B cell (primary cell): ENCODE measurements around the gene NRDC. TPM values are rescaled to one million over a fixed set of nuclear protein-coding genes. Genes with fewer than 3 reads are reported as not detected.

Experiments used
- ATAC-seq: fragments of 200-7000 bp; cut with Tn5 transposase; one replicate; pipeline ENCODE4 v1.10.0; 2021; ENCODE audit warnings: low read depth, mild to moderate bottlenecking, moderate number of reproducible peaks, moderate library complexity
- CTCF ChIA-PET: fragments of 350-600 bp; sonication (Branson Sonifier 250); formaldehyde crosslinking; loops from one replicate; lab custom pipeline; 2021; ENCODE audit warnings: antibody characterized with exemption, inconsistent platforms; lab: Charles Lee
- POLR2A ChIA-PET: fragments of 350-600 bp; sonication (Branson Sonifier 250); formaldehyde crosslinking; loops from one replicate; lab custom pipeline; 2021; ENCODE audit warnings: antibody characterized with exemption; lab: Charles Lee
- DNase-seq: peaks from one replicate; pipeline ENCODE4 v3.0.0; 2013
- H2AFZ ChIP-seq: 2 replicates; pipeline ENCODE4 v1.6.1; 2012; ENCODE audit warnings: mild to moderate bottlenecking, low read depth, low read length; ENCODE audit not compliant: insufficient read depth, poor library complexity, severe bottlenecking
- H3K27ac ChIP-seq, 2 donors: 1 replicate in 1 of 2; 2 replicates in 1 of 2; pipeline ENCODE4 v1.5.1; 2012 to 2013; ENCODE audit warnings: low read length in 2 of 2, mild to moderate bottlenecking in 2 of 2, moderate library complexity in 1 of 2
- H3K27me3 ChIP-seq, 4 experiments: fragments of 200-600 bp in 1 of 4; sonication (generic) in 1 of 4; replicated peaks in 1 of 4; 1 replicate in 2 of 4; 2 replicates in 2 of 4; pipeline versions ENCODE4 v1.6.1 to v1.7.0; 2013 to 2016; ENCODE audit warnings: low read length in 3 of 4, mild to moderate bottlenecking in 2 of 4, mixed read lengths in 1 of 4, moderate library complexity in 1 of 4; ENCODE audit not compliant: insufficient read depth in 4 of 4, control insufficient read depth in 3 of 4; ENCODE audit errors: control extremely low read depth in 1 of 4
- H3K36me3 ChIP-seq, 2 experiments: replicated peaks in 1 of 2; 1 replicate in 1 of 2; 2 replicates in 1 of 2; pipeline versions ENCODE4 v1.6.1 to v1.7.1; 2013; ENCODE audit warnings: low read length in 1 of 2; ENCODE audit not compliant: insufficient read depth in 2 of 2, control insufficient read depth in 1 of 2; ENCODE audit errors: control extremely low read depth in 1 of 2, extremely low read depth in 1 of 2
- H3K4me1 ChIP-seq, 2 donors: fragments of 200-600 bp in 1 of 2; sonication (generic) in 1 of 2; 1 replicate in 1 of 2; 2 replicates in 1 of 2; pipeline versions ENCODE4 v1.5.1 to v1.6.1; 2013 to 2017; ENCODE audit warnings: low read length in 2 of 2; ENCODE audit not compliant: control insufficient read depth in 2 of 2, insufficient read depth in 2 of 2
- H3K4me2 ChIP-seq: replicated peaks from 2 replicates; pipeline ENCODE3; 2012; ENCODE audit warnings: mild to moderate bottlenecking, low read depth, low read length; ENCODE audit not compliant: poor library complexity, severe bottlenecking
- H3K4me3 ChIP-seq, 5 experiments: fragments of 200-600 bp in 1 of 5; sonication (generic) in 1 of 5; 1 replicate in 3 of 5; 2 replicates in 2 of 5; pipeline versions ENCODE4 v1.5.1 to v1.7.0; 2011 to 2016; ENCODE audit warnings: low read length in 4 of 5, mild to moderate bottlenecking in 4 of 5, low read depth in 2 of 5, control low read depth in 1 of 5, moderate library complexity in 1 of 5; ENCODE audit not compliant: insufficient read depth in 1 of 5; ENCODE audit errors: control extremely low read depth in 1 of 5, extremely low read depth in 1 of 5
- H3K79me2 ChIP-seq: fragments of 200-600 bp; sonication (generic); one replicate; pipeline ENCODE4 v1.6.0; 2016; ENCODE audit warnings: low read length; ENCODE audit not compliant: control insufficient read depth, insufficient read depth
- H3K9ac ChIP-seq: fragments of 200-600 bp; sonication (generic); 2 replicates; pipeline ENCODE4 v1.6.1; 2017; ENCODE audit warnings: mild to moderate bottlenecking, low read length, moderate library complexity
- H3K9me3 ChIP-seq, 3 donors: one replicate each; pipeline versions ENCODE4 v1.6.1 to v1.7.1; 2013; ENCODE audit warnings: low read length in 2 of 3; ENCODE audit not compliant: control insufficient read depth in 2 of 3, insufficient read depth in 1 of 3; ENCODE audit errors: control extremely low read depth in 1 of 3
- H4K20me1 ChIP-seq: 2 replicates; pipeline ENCODE4 v1.6.0; 2012; ENCODE audit warnings: mild to moderate bottlenecking, low read length; ENCODE audit not compliant: insufficient read depth, control insufficient read depth, poor library complexity, severe bottlenecking
- H3K27ac Mint-ChIP-seq: one replicate; pipeline ENCODE4 v1.8.0; 2021; ENCODE audit warnings: mixed read lengths
- H3K27me3 Mint-ChIP-seq: one replicate; pipeline ENCODE4 v1.8.0; 2021; ENCODE audit warnings: mixed read lengths
- H3K4me1 Mint-ChIP-seq: one replicate; pipeline ENCODE4 v1.8.0; 2021; ENCODE audit warnings: mixed read lengths
- H3K4me3 Mint-ChIP-seq: one replicate; pipeline ENCODE4 v1.8.0; 2021; ENCODE audit warnings: mixed read lengths
- H3K9me3 Mint-ChIP-seq: one replicate; pipeline ENCODE4 v1.8.0; 2022; ENCODE audit warnings: mixed read lengths; ENCODE audit not compliant: insufficient read depth
- EZH2 ChIP-seq: IDR thresholded peaks from 2 replicates; pipeline ENCODE4 v1.6.1; 2012; ENCODE audit warnings: borderline replicate concordance, low read depth, mild to moderate bottlenecking, moderate library complexity, low read length; ENCODE audit not compliant: insufficient read depth, poor library complexity, severe bottlenecking
- WGBS: methylation state at CpG from one replicate; pipeline ENCODE4 v1.1.5; 2013; ENCODE audit warnings: missing lambda C conversion rate; ENCODE audit not compliant: insufficient coverage; 5-methylcytosine and 5-hydroxymethylcytosine counted together
- intact Hi-C: fragments of 100-400 bp; cut with micrococcal nuclease; formaldehyde crosslinking; loops from one replicate; pipeline ENCODE4 v1.10.0; 2022
- polyA plus RNA-seq: library from polyadenylated mRNA; depleted of rRNA; stranded (reverse); fragments of >200 nt; gene quantifications from 2 replicates; pipeline ENCODE4 v1.2.3, GENCODE V29; 2012
- total RNA-seq, 2 donors: library from RNA; stranded (reverse); fragments of 120-200 nt in 1 of 2; gene quantifications; 1 replicate in 1 of 2; 2 replicates in 1 of 2; pipeline versions ENCODE4 v1.2.3 to v1.2.4, GENCODE V29; 2013 to 2022
- TF ChIP-seq, protein P1 (sequence below): fragments of 200-600 bp; IDR thresholded peaks from one replicate; pipeline ENCODE4 v1.8.0; 2022; ENCODE audit warnings: antibody characterized with exemption, mild to moderate bottlenecking

The NRDC gene
- total and polyA plus RNA-seq, 2 donors (not counting 1 experiment from before 2014, with no cell fraction given) = 55.3 to 154 TPM

DNA sequence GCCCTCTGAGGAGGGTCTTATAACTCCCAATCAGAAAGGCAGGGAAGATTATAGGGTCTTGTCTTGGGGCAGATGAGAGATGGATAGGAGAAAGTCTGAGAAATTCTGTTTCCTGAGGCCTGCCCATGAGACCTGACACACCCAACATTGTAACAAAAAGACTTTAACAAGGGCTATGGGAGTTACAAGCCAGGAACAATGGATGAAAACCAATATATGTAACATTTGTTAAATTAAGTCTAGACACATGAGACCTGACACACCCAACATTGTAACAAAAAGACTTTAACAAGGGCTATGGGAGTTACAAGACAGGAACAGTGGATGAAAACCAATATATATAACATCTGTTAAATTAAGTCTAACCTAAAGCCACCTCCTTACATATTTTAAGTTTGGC, 21.8 kb downstream of the NRDC start:
- H3K79me2 ChIP-seq = peaks cover 33% of the 10 kb centered on the region
- intact Hi-C loops = no loop called here

DNA sequence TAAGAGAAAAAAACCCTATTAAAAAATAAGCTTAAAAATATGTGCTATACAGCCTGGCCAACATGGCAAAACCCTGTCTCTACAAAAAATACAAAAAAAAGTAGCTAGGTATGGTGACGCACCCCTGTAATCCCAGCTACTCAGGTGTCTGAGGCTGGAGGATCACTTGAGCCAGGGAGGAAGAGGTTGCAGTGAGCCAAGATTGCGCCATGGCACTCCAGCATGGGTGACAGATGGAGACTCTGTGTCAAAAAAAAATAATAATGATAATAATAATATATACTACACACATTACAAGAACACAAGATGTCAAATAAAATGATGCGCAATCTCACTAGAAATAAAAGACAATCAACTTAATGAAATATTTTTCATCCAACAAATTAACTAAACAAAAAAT, 22.9 kb downstream of the NRDC start:
- Histone ChIP-seq H3K9me3 (no peaks in the 10 kb centered on the region), H3K4me2 (no peak overlapping the region), H3K27ac (no peak overlapping the region), H3K27me3 (no peaks in the 10 kb centered on the region), H4K20me1 (peaks cover 9% of the 10 kb centered on the region), H3K4me3 (no peak overlapping the region), H3K4me1 (no peaks in the 10 kb centered on the region), H3K9ac (no peak overlapping the region), H3K36me3 (peaks cover 3 to 5% of the 10 kb centered on the region in 2 experiments), H3K79me2 (peaks cover 24% of the 10 kb centered on the region), H2AFZ (no peak overlapping the region)
- POLR2A ChIA-PET = interaction anchor here (0.6 kb wide), 1 partner anchor 9 kb away, joined by 3 read pairs; no protein-coding TSS in a partner anchor
- no peaks in the 10 kb centered on the region for H3K9me3 Mint-ChIP-seq
- CTCF ChIA-PET = no interaction called here
- no CpG with 5 or more reads among the region's 3 CpGs for WGBS
- intact Hi-C loops = no loop called here
- no peak overlapping the region for H3K27ac Mint-ChIP-seq
- peaks cover 6% of the 10 kb centered on the region for H3K4me1 Mint-ChIP-seq
- TF ChIP-seq, protein P1, sequence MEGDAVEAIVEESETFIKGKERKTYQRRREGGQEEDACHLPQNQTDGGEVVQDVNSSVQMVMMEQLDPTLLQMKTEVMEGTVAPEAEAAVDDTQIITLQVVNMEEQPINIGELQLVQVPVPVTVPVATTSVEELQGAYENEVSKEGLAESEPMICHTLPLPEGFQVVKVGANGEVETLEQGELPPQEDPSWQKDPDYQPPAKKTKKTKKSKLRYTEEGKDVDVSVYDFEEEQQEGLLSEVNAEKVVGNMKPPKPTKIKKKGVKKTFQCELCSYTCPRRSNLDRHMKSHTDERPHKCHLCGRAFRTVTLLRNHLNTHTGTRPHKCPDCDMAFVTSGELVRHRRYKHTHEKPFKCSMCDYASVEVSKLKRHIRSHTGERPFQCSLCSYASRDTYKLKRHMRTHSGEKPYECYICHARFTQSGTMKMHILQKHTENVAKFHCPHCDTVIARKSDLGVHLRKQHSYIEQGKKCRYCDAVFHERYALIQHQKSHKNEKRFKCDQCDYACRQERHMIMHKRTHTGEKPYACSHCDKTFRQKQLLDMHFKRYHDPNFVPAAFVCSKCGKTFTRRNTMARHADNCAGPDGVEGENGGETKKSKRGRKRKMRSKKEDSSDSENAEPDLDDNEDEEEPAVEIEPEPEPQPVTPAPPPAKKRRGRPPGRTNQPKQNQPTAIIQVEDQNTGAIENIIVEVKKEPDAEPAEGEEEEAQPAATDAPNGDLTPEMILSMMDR = no peak
- no peak for TF ChIP-seq EZH2
- DNase-seq (no peak), ATAC-seq (no peak)
- H3K4me3 Mint-ChIP-seq = no peak overlapping the region
- no peaks in the 10 kb centered on the region for H3K27me3 Mint-ChIP-seq

More for the DNA sequence above, 21.8 kb downstream of the NRDC start:
- H3K27me3 Mint-ChIP-seq = no peaks in the 10 kb centered on the region
- H3K27ac ChIP-seq = no peak overlapping the region
- H3K9ac ChIP-seq = no peak overlapping the region
- ATAC-seq (no peak), DNase-seq (no peak)
- no peak overlapping the region for H3K27ac Mint-ChIP-seq
- ChIA-PET CTCF (interaction anchor here (1.4 kb wide), 1 partner anchor 11 kb away, joined by 3 read pairs; no protein-coding TSS in a partner anchor), POLR2A (no interaction called here)
- TF ChIP-seq, protein P1 = no peak
- H3K4me2 ChIP-seq = no peak overlapping the region
- H2AFZ ChIP-seq = no peak overlapping the region
- no peaks in the 10 kb centered on the region for H3K9me3 ChIP-seq
- H4K20me1 ChIP-seq = peaks cover 7% of the 10 kb centered on the region
- no peak overlapping the region for H3K4me3 ChIP-seq
- H3K4me1 ChIP-seq = no peaks in the 10 kb centered on the region
- H3K4me3 Mint-ChIP-seq = no peak overlapping the region
- no peaks in the 10 kb centered on the region for H3K9me3 Mint-ChIP-seq
- H3K27me3 ChIP-seq = no peaks in the 10 kb centered on the region
- peaks cover 3 to 4% of the 10 kb centered on the region in 2 experiments for H3K36me3 ChIP-seq
- H3K4me1 Mint-ChIP-seq = peaks cover 8% of the 10 kb centered on the region
